CD4-positive, alpha-beta T cell treated with Interleukin-12 subunit alpha and Interleukin-12 subunit beta, for 1 hour (primary cell): ENCODE data around the gene TMEM86A.
"Not testable (repeated sequence)": the region's sequence is repeated elsewhere in the genome, so short reads cannot be mapped to it uniquely, and the experiment has no call there.

Source experiments
- DNase-seq: peaks from one replicate; pipeline ENCODE4 v3.0.0-alpha.2; 2020

The TMEM86A gene

GRCh38 chr11:18698341-18699268, at the start of gene TMEM86A:
Gene TMEM86A (plus strand): TSS chr11:18698779. CDS start chr11:18698887, 108 bp downstream.
- DNase-seq = peak; percentile 95

GRCh38 chr11:18650353-18650752, 48.2 kb upstream of the TMEM86A start:
- DNase-seq = no peak

GRCh38 chr11:18650859-18651557, 47.6 kb upstream of the TMEM86A start:
- DNase-seq = peak; percentile 61

GRCh38 chr11:18657673-18658072, 40.9 kb upstream of the TMEM86A start:
- no peak for DNase-seq

GRCh38 chr11:18665353-18665872, 33.2 kb upstream of the TMEM86A start:
- not testable (repeated sequence) for DNase-seq

GRCh38 chr11:18668131-18668530, 30.4 kb upstream of the TMEM86A start:
- no peak for DNase-seq

- peak; percentile 39 for DNase-seq
Observed at GRCh38 chr11:18669219-18669596, 29.4 kb upstream of the TMEM86A start.

GRCh38 chr11:18669711-18670110, 28.9 kb upstream of the TMEM86A start:
- no peak for DNase-seq

GRCh38 chr11:18671246-18671645, 27.3 kb upstream of the TMEM86A start:
- no peak for DNase-seq

- peak; percentile 73 for DNase-seq
Observed at GRCh38 chr11:18672209-18672608, 26.4 kb upstream of the TMEM86A start.

GRCh38 chr11:18676803-18677202, 21.8 kb upstream of the TMEM86A start:
- DNase-seq = no peak

GRCh38 chr11:18677560-18677959, 21.0 kb upstream of the TMEM86A start:
- DNase-seq = no peak

- DNase-seq = not testable (repeated sequence)
Observed at GRCh38 chr11:18681949-18682348, 16.6 kb upstream of the TMEM86A start.

GRCh38 chr11:18682466-18682865, 16.1 kb upstream of the TMEM86A start:
- no peak for DNase-seq

- DNase-seq = no peak
Observed at GRCh38 chr11:18684267-18684666, 14.3 kb upstream of the TMEM86A start.

GRCh38 chr11:18691467-18692140, 7.0 kb upstream of the TMEM86A start:
- DNase-seq = not testable (repeated sequence)

- no peak for DNase-seq
Observed at GRCh38 chr11:18692941-18693760, 5.4 kb upstream of the TMEM86A start.

GRCh38 chr11:18696638-18697225, 1.8 kb upstream of the TMEM86A start:
- no peak for DNase-seq

- DNase-seq = no peak
Observed at GRCh38 chr11:18697576-18697975, 1.0 kb upstream of the TMEM86A start.

GRCh38 chr11:18699269-18699596, 654 bp downstream of the TMEM86A start:
- no peak for DNase-seq

- no peak for DNase-seq
Observed at GRCh38 chr11:18699848-18700261, 1.3 kb downstream of the TMEM86A start.

GRCh38 chr11:18700375-18700774, 1.8 kb downstream of the TMEM86A start:
- DNase-seq = no peak
